ENCODE data around the gene CRACR2A.
A peak's percentile ranks its signal among the peaks of the same experiment; 100 is the strongest.

CRACR2A gene

GRCh38 chr12:3681595-3682061 lies 71.3 kb downstream of the CRACR2A start:
- no peak for DNase-seq

GRCh38 chr12:3680919-3681594 lies 71.9 kb downstream of the CRACR2A start:
- no peak for DNase-seq

GRCh38 chr12:3679831-3680230 lies 73.1 kb downstream of the CRACR2A start:
- no peak for DNase-seq

GRCh38 chr12:3677609-3678008 lies 75.3 kb downstream of the CRACR2A start:
- DNase-seq: no peak

GRCh38 chr12:3673981-3674708 lies 78.8 kb downstream of the CRACR2A start:
- no peak for DNase-seq

- DNase-seq: no peak
Observed at GRCh38 chr12:3672113-3672509, 80.8 kb downstream of the CRACR2A start.

- no peak for DNase-seq
Observed at GRCh38 chr12:3671330-3672112, 81.4 kb downstream of the CRACR2A start.

GRCh38 chr12:3670083-3670620 lies 82.8 kb downstream of the CRACR2A start:
- peak; percentile 21 for DNase-seq

- DNase-seq: no peak
Observed at GRCh38 chr12:3669594-3669993, 83.3 kb downstream of the CRACR2A start.

- no peak for DNase-seq
Observed at GRCh38 chr12:3668479-3669165, 84.3 kb downstream of the CRACR2A start.

GRCh38 chr12:3667485-3667884 lies 85.4 kb downstream of the CRACR2A start:
- no peak for DNase-seq

- DNase-seq: no peak
Observed at GRCh38 chr12:3666441-3666840, 86.5 kb downstream of the CRACR2A start.

- DNase-seq: no peak
Observed at GRCh38 chr12:3662521-3662921, 90.4 kb downstream of the CRACR2A start.

GRCh38 chr12:3661028-3661427 lies 91.9 kb downstream of the CRACR2A start:
- no peak for DNase-seq

GRCh38 chr12:3658327-3659163 lies 94.4 kb downstream of the CRACR2A start:
- peak; percentile 17 for DNase-seq

- DNase-seq: no peak
Observed at GRCh38 chr12:3656946-3657622, 95.8 kb downstream of the CRACR2A start.

- DNase-seq: peak; percentile 17
Observed at GRCh38 chr12:3655328-3655900, 97.5 kb downstream of the CRACR2A start.

- DNase-seq: no peak
Observed at GRCh38 chr12:3651585-3652424, 101.1 kb downstream of the CRACR2A start.

- no peak for DNase-seq
Observed at GRCh38 chr12:3647504-3647903, 105.4 kb downstream of the CRACR2A start.

All from activated CD4-positive, alpha-beta T cell treated with anti-CD3 and anti-CD28 coated beads, Interleukin-2, Interleukin-6, amounts not matched to agents 100 ng/mL and 50 ng/mL, durations not matched to agents 16 hours and 8 hours (primary cell).